Endodermal cell (in vitro differentiated cells): ENCODE measurements around the gene PITPNC1. TPM values are rescaled to one million over a fixed set of nuclear protein-coding genes. Genes with fewer than 3 reads are reported as not detected.
"Not testable (repeated sequence)": the region's sequence is repeated elsewhere in the genome, so short reads cannot be mapped to it uniquely, and the experiment has no call there.

Source experiments
- DNase-seq: peaks from one replicate; pipeline ENCODE4 v3.0.0-alpha.2; 2017
- H3K27ac ChIP-seq: 2 replicates; pipeline ENCODE4 v1.5.1; 2013; ENCODE audit warnings: mild to moderate bottlenecking, low read depth, low read length, moderate library complexity
- H3K27me3 ChIP-seq: 2 replicates; pipeline ENCODE4 v1.6.1; 2013; ENCODE audit warnings: mild to moderate bottlenecking, low read length, moderate library complexity; ENCODE audit not compliant: insufficient read depth, control insufficient read depth, poor library complexity, severe bottlenecking
- H3K36me3 ChIP-seq: 2 replicates; pipeline ENCODE4 v1.7.0; 2013; ENCODE audit warnings: mild to moderate bottlenecking, low read length, moderate library complexity; ENCODE audit not compliant: control insufficient read depth, insufficient read depth
- H3K4me1 ChIP-seq: one replicate; pipeline ENCODE4 v1.7.0; 2013; ENCODE audit warnings: low read length; ENCODE audit not compliant: control insufficient read depth, insufficient read depth
- H3K4me3 ChIP-seq: 2 replicates; pipeline ENCODE4 v1.5.1; 2013; ENCODE audit warnings: mild to moderate bottlenecking, low read length, moderate library complexity
- H3K9ac ChIP-seq: 2 replicates; pipeline ENCODE4 v1.6.1; 2013; ENCODE audit warnings: mild to moderate bottlenecking, low read length, moderate library complexity; ENCODE audit not compliant: poor library complexity, severe bottlenecking; ENCODE audit errors: extremely low read depth
- H3K9me3 ChIP-seq: 2 replicates; pipeline ENCODE4 v1.6.1; 2013; ENCODE audit warnings: mild to moderate bottlenecking, low read length, moderate library complexity; ENCODE audit not compliant: control insufficient read depth
- H3K27ac Mint-ChIP-seq: 2 replicates; pipeline ENCODE4 v1.8.0; 2020; ENCODE audit warnings: mixed read lengths
- H3K27me3 Mint-ChIP-seq: 2 replicates; pipeline ENCODE4 v1.8.0; 2021; ENCODE audit warnings: mild to moderate bottlenecking, mixed read lengths; ENCODE audit not compliant: insufficient read depth
- H3K36me3 Mint-ChIP-seq: 2 replicates; pipeline ENCODE4 v1.8.0; 2020; ENCODE audit warnings: low read depth, mixed read lengths
- H3K4me1 Mint-ChIP-seq: 2 replicates; pipeline ENCODE4 v1.8.0; 2020; ENCODE audit warnings: mixed read lengths
- H3K4me3 Mint-ChIP-seq: 2 replicates; pipeline ENCODE4 v1.8.0; 2020; ENCODE audit warnings: mild to moderate bottlenecking, moderate library complexity, mixed read lengths
- H3K9me3 Mint-ChIP-seq: 2 replicates; pipeline ENCODE4 v1.8.0; 2020; ENCODE audit warnings: mild to moderate bottlenecking, mixed read lengths
- WGBS, 2 experiments: methylation state at CpG; one replicate each; pipeline versions ENCODE4 v1.1.5 to v1.1.7; 2013; ENCODE audit warnings: missing lambda C conversion rate in 2 of 2, mixed read lengths in 1 of 2; ENCODE audit not compliant: insufficient coverage in 1 of 2, insufficient read length in 1 of 2; 5-methylcytosine and 5-hydroxymethylcytosine counted together
- total RNA-seq, 2 donors: library from RNA; stranded (reverse); fragmentation: NEBNext Ultra II Directional in 1 of 2; extraction: Animal tissue kit (Norgen Biotek cat#: 25700) in 1 of 2; gene quantifications; 2 replicates in 1 of 2; 3 replicates in 1 of 2; pipeline ENCODE4 v1.2.1, GENCODE V29; 2021
- TF ChIP-seq, protein P1 (sequence below): fragments of 200-600 bp; sonication (generic); conservative IDR thresholded peaks from 2 replicates; pipeline ENCODE4 v1.5.0; 2021; ENCODE audit warnings: antibody characterized with exemption, mild to moderate bottlenecking

PITPNC1 gene
- total RNA-seq, 2 donors from 2014 or later, result 28.9 to 36.4 TPM

DNA sequence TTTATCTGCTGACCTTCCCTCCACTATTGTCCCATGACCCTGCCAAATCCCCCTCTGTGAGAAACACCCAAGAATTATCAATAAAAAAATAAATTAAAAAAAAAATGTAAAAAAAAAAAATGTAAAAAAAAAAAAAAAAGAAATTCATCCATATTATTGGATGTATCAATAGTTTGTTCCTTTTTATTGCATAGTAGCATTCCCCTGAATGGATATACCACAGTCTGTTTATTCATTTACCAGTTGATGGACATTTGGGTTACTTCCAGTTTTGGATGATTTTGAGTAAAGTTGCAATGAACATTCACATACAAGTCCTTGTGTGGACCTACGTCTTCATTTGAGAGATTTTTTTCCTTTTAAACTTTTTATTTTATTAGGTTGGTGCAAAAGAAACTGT lies 94.0 kb downstream of the PITPNC1 start:
- no CpG with 5 or more reads among the region's 1 CpG for WGBS, 2 experiments
- Histone ChIP-seq H3K36me3 (no peaks in the 10 kb centered on the region), H3K9me3 (peaks cover 11% of the 10 kb centered on the region), H3K27ac (no peak overlapping the region), H3K9ac (no peak overlapping the region), H3K4me1 (no peaks in the 10 kb centered on the region), H3K27me3 (no peaks in the 10 kb centered on the region), H3K4me3 (no peak overlapping the region)
- Mint-ChIP-seq H3K36me3 (peaks cover 7% of the 10 kb centered on the region), H3K27ac (no peak overlapping the region), H3K27me3 (no peaks in the 10 kb centered on the region), H3K9me3 (peaks cover 15% of the 10 kb centered on the region), H3K4me3 (no peak overlapping the region), H3K4me1 (peaks cover 30% of the 10 kb centered on the region)
- DNase-seq, result no peak
- TF ChIP-seq, protein P1, sequence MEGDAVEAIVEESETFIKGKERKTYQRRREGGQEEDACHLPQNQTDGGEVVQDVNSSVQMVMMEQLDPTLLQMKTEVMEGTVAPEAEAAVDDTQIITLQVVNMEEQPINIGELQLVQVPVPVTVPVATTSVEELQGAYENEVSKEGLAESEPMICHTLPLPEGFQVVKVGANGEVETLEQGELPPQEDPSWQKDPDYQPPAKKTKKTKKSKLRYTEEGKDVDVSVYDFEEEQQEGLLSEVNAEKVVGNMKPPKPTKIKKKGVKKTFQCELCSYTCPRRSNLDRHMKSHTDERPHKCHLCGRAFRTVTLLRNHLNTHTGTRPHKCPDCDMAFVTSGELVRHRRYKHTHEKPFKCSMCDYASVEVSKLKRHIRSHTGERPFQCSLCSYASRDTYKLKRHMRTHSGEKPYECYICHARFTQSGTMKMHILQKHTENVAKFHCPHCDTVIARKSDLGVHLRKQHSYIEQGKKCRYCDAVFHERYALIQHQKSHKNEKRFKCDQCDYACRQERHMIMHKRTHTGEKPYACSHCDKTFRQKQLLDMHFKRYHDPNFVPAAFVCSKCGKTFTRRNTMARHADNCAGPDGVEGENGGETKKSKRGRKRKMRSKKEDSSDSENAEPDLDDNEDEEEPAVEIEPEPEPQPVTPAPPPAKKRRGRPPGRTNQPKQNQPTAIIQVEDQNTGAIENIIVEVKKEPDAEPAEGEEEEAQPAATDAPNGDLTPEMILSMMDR, result no peak

DNA sequence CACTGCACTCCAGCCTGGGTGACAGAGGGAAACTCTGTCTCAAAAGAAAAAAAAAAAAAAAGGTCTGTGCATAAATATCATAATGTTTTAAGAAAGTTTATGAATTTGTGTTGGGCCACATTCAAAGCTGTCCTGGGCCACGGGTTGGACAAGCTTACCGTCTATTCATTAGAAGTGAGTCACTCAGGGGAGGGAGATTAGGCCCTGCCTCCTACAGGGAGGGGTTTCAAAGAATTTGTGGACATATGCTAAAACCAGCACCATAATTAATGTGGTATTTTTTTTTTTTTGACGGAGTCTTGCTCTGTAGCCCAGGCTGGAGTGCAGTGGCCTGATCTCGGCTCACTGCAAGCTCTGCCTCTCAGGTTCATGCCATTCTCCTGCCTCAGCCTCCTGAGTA lies 95.5 kb downstream of the PITPNC1 start:
- WGBS, 2 experiments, result 84 to 95% methylated on average over 2 to 4 of the region's 4 CpGs
- H3K4me1 Mint-ChIP-seq, result peaks cover 24% of the 10 kb centered on the region
- H3K27me3 ChIP-seq, H3K36me3 Mint-ChIP-seq, H3K4me3 Mint-ChIP-seq, H3K4me1 ChIP-seq, H3K27ac ChIP-seq, H3K36me3 ChIP-seq, H3K27me3 Mint-ChIP-seq, H3K27ac Mint-ChIP-seq, H3K9ac ChIP-seq, H3K4me3 ChIP-seq: not testable (repeated sequence)
- DNase-seq, result peak; percentile 13
- peaks cover 15% of the 10 kb centered on the region for H3K9me3 Mint-ChIP-seq
- peaks cover 11% of the 10 kb centered on the region for H3K9me3 ChIP-seq

DNA sequence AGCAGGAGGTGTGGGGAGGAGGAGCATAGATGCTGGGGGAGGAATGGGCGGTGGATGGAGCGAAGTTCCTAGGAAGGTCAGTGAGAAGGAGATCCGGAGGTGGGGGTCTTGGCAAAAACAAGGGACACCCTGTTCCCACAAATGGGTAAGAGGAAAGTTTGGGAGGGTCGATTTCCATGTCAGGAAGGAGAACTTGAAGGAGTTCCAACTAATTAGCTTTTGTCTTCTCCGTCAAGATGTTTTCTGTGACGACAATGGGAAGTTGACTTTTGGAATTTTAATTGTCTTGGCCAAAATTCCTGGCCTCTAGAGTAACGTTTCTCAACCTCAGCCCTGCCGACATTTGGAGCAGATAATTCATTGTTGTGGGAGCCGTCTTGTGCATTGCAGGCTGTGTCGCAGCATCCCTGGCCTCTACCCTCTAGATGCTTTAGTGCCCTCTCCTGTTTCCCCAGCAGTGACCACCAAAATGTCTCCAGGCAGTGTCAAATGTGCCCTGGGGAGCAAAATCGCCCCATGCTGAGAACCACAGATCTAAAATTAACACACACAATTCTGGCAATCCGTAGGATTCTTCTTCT lies 97.1 kb downstream of the PITPNC1 start:
- TF ChIP-seq, protein P1, result no peak
- H3K36me3 Mint-ChIP-seq, result peaks cover 7% of the 10 kb centered on the region
- H3K9me3 Mint-ChIP-seq, result peaks cover 15% of the 10 kb centered on the region
- peak; percentile 59 for DNase-seq
- H3K27ac Mint-ChIP-seq, result peak overlapping the region; percentile 21
- no peak overlapping the region for H3K4me3 Mint-ChIP-seq
- peaks cover 34% of the 10 kb centered on the region for H3K4me1 Mint-ChIP-seq
- Histone ChIP-seq H3K36me3 (no peaks in the 10 kb centered on the region), H3K4me3 (no peak overlapping the region), H3K9ac (no peak overlapping the region), H3K27me3 (no peaks in the 10 kb centered on the region), H3K9me3 (peaks cover 11% of the 10 kb centered on the region), H3K4me1 (peaks cover 2% of the 10 kb centered on the region), H3K27ac (no peak overlapping the region)
- WGBS, 2 experiments, result 86 to 87% methylated on average over 11 to 12 of the region's 12 CpGs
- H3K27me3 Mint-ChIP-seq, result no peaks in the 10 kb centered on the region
